Measurements from ENCODE around the gene TSSK6. TPM values are rescaled to one million over a fixed set of nuclear protein-coding genes. Genes with fewer than 3 reads are reported as not detected.

The TSSK6 gene
- total RNA-seq, 3 donors from 2014 or later, result 0.96 to 2.9 (median 2.3) TPM

GRCh38 chr19:19533841-19534240, 18.5 kb upstream of the TSSK6 start:
- H3K4me3 ChIP-seq, result no peak overlapping the region
- H3K4me1 ChIP-seq, result no peaks in the 10 kb centered on the region
- TF ChIP-seq POLR2AphosphoS5 (IDR thresholded peaks at IDR 0.05) (no peak), CTCF (IDR thresholded peaks at IDR 0.05) (no peak)
- H3K27ac ChIP-seq, result no peak overlapping the region
- no peaks in the 10 kb centered on the region for H3K36me3 ChIP-seq
- DNase-seq (ENCODE audit: low spot score in 2 of 2), result no peak
- no peaks in the 10 kb centered on the region for H3K27me3 ChIP-seq
- intact Hi-C loops (cut with DNase I; ENCODE audit: low total_unique reads), result loop anchor here (5.0 to 10.0 kb wide), 2 partner anchors 113 to 421 kb away; no protein-coding TSS in a partner anchor
- H3K9me3 ChIP-seq, result no peaks in the 10 kb centered on the region

- intact Hi-C loops (cut with DNase I; ENCODE audit: low total_unique reads), result loop anchor here (5.0 to 10.0 kb wide), 2 partner anchors 114 to 422 kb away; no protein-coding TSS in a partner anchor
- Histone ChIP-seq H3K4me1 (no peaks in the 10 kb centered on the region), H3K27me3 (no peaks in the 10 kb centered on the region), H3K4me3 (no peak overlapping the region), H3K9me3 (no peaks in the 10 kb centered on the region), H3K36me3 (peaks cover under 1% of the 10 kb centered on the region), H3K27ac (no peak overlapping the region)
- DNase-seq (ENCODE audit: low spot score in 2 of 2), result no peak
- no peak for TF ChIP-seq POLR2AphosphoS5 (IDR thresholded peaks at IDR 0.05)
- TF ChIP-seq POLR2A (IDR thresholded peaks at IDR 0.05), result no peak
- no peak for TF ChIP-seq CTCF (IDR thresholded peaks at IDR 0.05)
Observed at GRCh38 chr19:19532806-19533701, 17.7 kb upstream of the TSSK6 start.

GRCh38 chr19:19531951-19532805, 16.8 kb upstream of the TSSK6 start:
- DNase-seq (ENCODE audit: low spot score in 2 of 2), result peak; percentile 62 to 84
- Histone ChIP-seq H3K27ac (no peak overlapping the region), H3K27me3 (no peaks in the 10 kb centered on the region), H3K9me3 (no peaks in the 10 kb centered on the region), H3K36me3 (peaks cover 4% of the 10 kb centered on the region), H3K4me1 (no peaks in the 10 kb centered on the region), H3K4me3 (no peak overlapping the region)
- TF ChIP-seq POLR2AphosphoS5 (IDR thresholded peaks at IDR 0.05), result peak in 2 of 3 donors; percentile 35 to 52
- no peak for TF ChIP-seq POLR2A (IDR thresholded peaks at IDR 0.05)
- TF ChIP-seq CTCF (IDR thresholded peaks at IDR 0.05), result peak; percentile 79 to 95 (median 89)
- intact Hi-C loops (cut with DNase I; ENCODE audit: low total_unique reads), result loop anchor here (5.0 to 10.0 kb wide), 2 partner anchors 115 to 423 kb away; no protein-coding TSS in a partner anchor

- intact Hi-C loops (cut with DNase I; ENCODE audit: low total_unique reads), result loop anchor here (5.0 to 10.0 kb wide), 2 partner anchors 116 to 424 kb away; no protein-coding TSS in a partner anchor
- H3K9me3 ChIP-seq, result no peaks in the 10 kb centered on the region
- no peak for DNase-seq (ENCODE audit: low spot score in 2 of 2)
Observed at GRCh38 chr19:19530889-19531288, 15.5 kb upstream of the TSSK6 start.

More at GRCh38 chr19:19530889-19531288, 15.5 kb upstream of the TSSK6 start:
- no peak for TF ChIP-seq POLR2AphosphoS5 (IDR thresholded peaks at IDR 0.05)
- no peak for TF ChIP-seq CTCF (IDR thresholded peaks at IDR 0.05)
- TF ChIP-seq POLR2A (IDR thresholded peaks at IDR 0.05), result no peak
- no peak overlapping the region for H3K4me3 ChIP-seq
- H3K4me1 ChIP-seq, result no peaks in the 10 kb centered on the region
- no peak overlapping the region for H3K27ac ChIP-seq
- peaks cover 4% of the 10 kb centered on the region for H3K36me3 ChIP-seq
- H3K27me3 ChIP-seq, result no peaks in the 10 kb centered on the region
